ENCODE measurements around the gene FBXO28. TPM values are rescaled to one million over a fixed set of nuclear protein-coding genes. Genes with fewer than 3 reads are reported as not detected.

The FBXO28 gene
- total RNA-seq, 4 donors from 2014 or later, result 10.5 to 49.1 (median 21.8) TPM

- no peak for DNase-seq
- H3K36me3 ChIP-seq, result no peaks in the 10 kb centered on the region
- no peak overlapping the region for H3K27ac ChIP-seq
Observed at GRCh38 chr1:224116131-224116530, 2.2 kb downstream of the FBXO28 start.

GRCh38 chr1:224118688-224119087, 4.8 kb downstream of the FBXO28 start:
- no peaks in the 10 kb centered on the region for H3K27me3 ChIP-seq
- intact Hi-C loops (cut with DNase I; ENCODE audit: low total_unique reads), result loop anchor here (10.0 kb wide), 1 partner anchor 216 kb away; the partner anchor contains the start of gene NVL
- TF ChIP-seq POLR2A (IDR thresholded peaks at IDR 0.05), result no peak
- no peak for TF ChIP-seq CTCF (IDR thresholded peaks at IDR 0.05)
- H3K4me1 ChIP-seq, result peaks cover 0 to 7% of the 10 kb centered on the region in 2 donors
- H3K9me3 ChIP-seq, result no peaks in the 10 kb centered on the region
- H3K36me3 ChIP-seq, result no peaks in the 10 kb centered on the region
- no peak overlapping the region for H3K4me3 ChIP-seq
- H3K27ac ChIP-seq, result no peak overlapping the region
- no peak for DNase-seq

More at GRCh38 chr1:224116131-224116530, 2.2 kb downstream of the FBXO28 start:
- intact Hi-C loops (cut with DNase I; ENCODE audit: low total_unique reads), result loop anchor here (10.0 kb wide), 1 partner anchor 219 kb away; the partner anchor contains the start of gene NVL
- no peaks in the 10 kb centered on the region for H3K9me3 ChIP-seq
- TF ChIP-seq POLR2A (IDR thresholded peaks at IDR 0.05) (no peak), CTCF (IDR thresholded peaks at IDR 0.05) (peak; percentile 49 to 67 (median 55))
- no peak overlapping the region for H3K4me3 ChIP-seq
- H3K4me1 ChIP-seq, result peaks cover 0 to 13% of the 10 kb centered on the region in 2 donors
- no peaks in the 10 kb centered on the region for H3K27me3 ChIP-seq

DNA sequence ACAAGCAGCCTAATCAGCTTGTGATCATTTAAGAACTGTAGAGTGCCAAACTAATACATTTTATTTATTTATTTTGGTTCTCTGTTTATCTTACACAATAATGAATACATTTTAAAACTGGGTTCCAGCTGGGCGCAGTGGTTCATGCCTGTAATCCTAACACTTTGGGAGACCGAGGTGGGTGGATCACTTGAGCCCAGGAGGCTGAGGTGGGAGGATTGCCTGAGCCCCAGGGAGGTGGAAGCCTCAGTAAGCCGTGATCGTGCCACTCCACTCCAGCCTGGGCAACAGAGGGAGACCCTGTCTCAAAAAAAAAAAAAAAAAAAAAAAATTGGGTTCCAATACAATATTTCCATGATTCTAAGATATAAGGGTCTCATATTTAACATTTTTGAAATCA, 9.2 kb downstream of the FBXO28 start:
- DNase-seq, result no peak
- no peaks in the 10 kb centered on the region for H3K4me1 ChIP-seq
- H3K9me3 ChIP-seq, result no peaks in the 10 kb centered on the region
- no peak overlapping the region for H3K4me3 ChIP-seq
- no peaks in the 10 kb centered on the region for H3K36me3 ChIP-seq
- intact Hi-C loops (cut with DNase I; ENCODE audit: low total_unique reads), result no loop called here
- TF ChIP-seq CTCF (IDR thresholded peaks at IDR 0.05), result no peak
- no peak for TF ChIP-seq POLR2A (IDR thresholded peaks at IDR 0.05)
- no peaks in the 10 kb centered on the region for H3K27me3 ChIP-seq
- H3K27ac ChIP-seq, result no peak overlapping the region

- intact Hi-C loops (cut with DNase I; ENCODE audit: low total_unique reads), result no loop called here
- H3K27ac ChIP-seq, result no peak overlapping the region
- TF ChIP-seq POLR2A (IDR thresholded peaks at IDR 0.05) (no peak), CTCF (IDR thresholded peaks at IDR 0.05) (no peak)
- H3K4me3 ChIP-seq, result no peak overlapping the region
- no peaks in the 10 kb centered on the region for H3K27me3 ChIP-seq
- DNase-seq, result no peak
- H3K36me3 ChIP-seq, result no peaks in the 10 kb centered on the region
- no peaks in the 10 kb centered on the region for H3K4me1 ChIP-seq
- H3K9me3 ChIP-seq, result no peaks in the 10 kb centered on the region
Observed at GRCh38 chr1:224124220-224124619, 10.3 kb downstream of the FBXO28 start.

DNA sequence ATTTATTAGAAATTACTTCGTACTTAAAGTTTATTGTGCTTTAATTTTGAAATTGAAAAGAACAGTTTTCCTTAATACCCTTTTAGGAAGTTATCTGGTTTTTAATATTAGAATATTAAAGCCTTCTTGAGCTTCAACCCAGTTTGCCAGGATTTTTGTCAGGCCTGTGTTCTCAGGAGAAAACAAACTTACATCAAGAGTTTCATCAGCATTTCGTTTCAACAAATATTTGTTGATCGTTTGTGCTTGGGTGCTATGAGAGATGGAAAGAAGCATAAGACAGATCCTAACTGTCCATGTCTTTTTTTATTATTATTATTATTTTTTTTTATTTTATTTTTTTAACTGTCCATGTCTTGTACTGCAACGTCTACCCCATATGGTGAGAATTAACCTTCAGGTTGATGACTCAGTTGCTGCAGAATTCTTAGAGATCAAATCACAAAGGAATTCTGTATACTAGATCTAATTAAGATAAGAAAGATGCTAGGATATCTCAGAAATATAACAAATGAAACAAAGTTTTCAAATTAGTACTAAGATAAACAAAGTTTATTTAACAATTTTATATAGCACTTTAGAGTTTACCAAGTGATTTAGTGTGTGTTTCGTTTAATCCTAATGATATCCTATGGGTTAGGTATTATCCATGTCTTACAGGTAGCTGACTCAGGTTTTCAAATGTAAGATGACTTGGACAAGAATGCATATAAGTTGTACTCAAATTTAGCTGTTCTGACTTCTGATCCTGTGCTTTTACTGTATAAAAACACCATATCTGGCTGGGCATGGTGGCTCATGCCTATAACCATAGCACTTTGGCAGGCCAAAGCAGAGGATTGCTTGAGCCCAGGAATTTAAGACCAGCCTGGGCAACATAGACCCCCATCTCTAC, 14.3 kb downstream of the FBXO28 start:
- H3K9me3 ChIP-seq, result peaks cover 0 to 5% of the 10 kb centered on the region in 2 donors
- TF ChIP-seq POLR2A (IDR thresholded peaks at IDR 0.05) (no peak), CTCF (IDR thresholded peaks at IDR 0.05) (no peak)
- intact Hi-C loops (cut with DNase I; ENCODE audit: low total_unique reads), result no loop called here
- no peaks in the 10 kb centered on the region for H3K4me1 ChIP-seq
- no peaks in the 10 kb centered on the region for H3K27me3 ChIP-seq
- H3K27ac ChIP-seq, result no peak overlapping the region
- no peak for DNase-seq
- no peaks in the 10 kb centered on the region for H3K36me3 ChIP-seq
- H3K4me3 ChIP-seq, result no peak overlapping the region
